ENCODE measurements around the gene THPO. TPM values are rescaled to one million over a fixed set of nuclear protein-coding genes. Genes with fewer than 3 reads are reported as not detected.

The THPO gene
- total and polyA plus RNA-seq, 9 of the 15 experiments (the other 6 are each of a cell fraction or from before 2014, with no cell fraction given), result 0.11 to 1.1 (median 0.35) TPM; not detected in 1

GRCh38 chr3:184345317-184346144 lies 32.5 kb downstream of the THPO start (continued):
- peak; percentile 43; the same call in 1 of the 2 replicates for TF ChIP-seq REST (IDR thresholded peaks at IDR 0.05; ENCODE audit: borderline replicate concordance)
- no peak for TF ChIP-seq REST (CRISPR knock-in tag; IDR thresholded peaks at IDR 0.05; ENCODE audit: low read depth)
- TF ChIP-seq CGGBP1 (CRISPR knock-in tag; IDR thresholded peaks at IDR 0.05), result no peak
- peak; percentile 86 for TF ChIP-seq USF1 (CRISPR knock-in tag; IDR thresholded peaks at IDR 0.05)
- TF ChIP-seq ZBTB2 (IDR thresholded peaks at IDR 0.05), result no peak
- TF ChIP-seq USF2 (CRISPR knock-in tag; IDR thresholded peaks at IDR 0.05), result peak; percentile 74
- TF ChIP-seq SIN3A (IDR thresholded peaks at IDR 0.05; ENCODE audit: borderline replicate concordance in 2 of 2, control insufficient read depth in 1 of 2, low read depth in 2 of 2, low read length in 2 of 2), result peak in 1 of 2 experiments; percentile 87; a peak in 2 of 4 replicates
- TF ChIP-seq ZKSCAN1 (IDR thresholded peaks at IDR 0.05; ENCODE audit: low read depth, low read length), result no peak
- TF ChIP-seq CEBPG (CRISPR knock-in tag; IDR thresholded peaks at IDR 0.05), result no peak
- 0 out of 4 replicates have a peak, but pooled peaks of 1 of the 2 experiments have one; percentile 11 for TF ChIP-seq CEBPG (tag; conservative IDR thresholded peaks at IDR 0.05 in 1 of 2, IDR thresholded peaks at IDR 0.05 in 1 of 2)
- peak; percentile 48; the same call in 1 of the 2 replicates for TF ChIP-seq JUND (IDR thresholded peaks at IDR 0.05; ENCODE audit: borderline replicate concordance, low read depth, low read length)
- TF ChIP-seq JUND (tag; IDR thresholded peaks at IDR 0.05; ENCODE audit: borderline replicate concordance, low read depth, low read length), result peak; percentile 25; the same call in 1 of the 3 replicates
- TF ChIP-seq CREM (IDR thresholded peaks at IDR 0.05; ENCODE audit: low read depth), result peak; percentile 34; the same call in 1 of the 2 replicates
- no peak for TF ChIP-seq ZNF282 (CRISPR knock-in tag; IDR thresholded peaks at IDR 0.05)

Data from K562 (cell line).